ENCODE measurements around the gene HFM1. TPM values are rescaled to one million over a fixed set of nuclear protein-coding genes. Genes with fewer than 3 reads are reported as not detected.

Gene HFM1
- total RNA-seq, 1 experiment from 2014 or later = 0.39 TPM

- Histone ChIP-seq H3K4me1 (ENCODE audit: control insufficient read depth, insufficient read depth, low read length) (no peaks in the 10 kb centered on the region), H3K36me3 (ENCODE audit: control insufficient read depth, insufficient read depth, low read length) (no peaks in the 10 kb centered on the region), H3K27ac (ENCODE audit: low read length) (no peak overlapping the region), H3K9me3 (ENCODE audit: control insufficient read depth, insufficient read depth, low read depth, low read length) (no peaks in the 10 kb centered on the region), H3K27me3 (ENCODE audit: control insufficient read depth, insufficient read depth, low read length) (no peaks in the 10 kb centered on the region), H3K4me3 (ENCODE audit: low read depth in 2 of 2, low read length in 2 of 2) (no peak overlapping the region)
- ChIA-PET CTCF (no interaction called here), POLR2A (no interaction called here)
- TF ChIP-seq REST (IDR thresholded peaks at IDR 0.05; ENCODE audit: insufficient read depth in 1 of 2, low read depth in 2 of 2, low read length in 1 of 2) = no peak
- TF ChIP-seq POLR2AphosphoS5 (IDR thresholded peaks at IDR 0.05; ENCODE audit: low read depth, low read length) = no peak
- no peak for TF ChIP-seq TCF7L2 (IDR thresholded peaks at IDR 0.05; ENCODE audit: low read depth, low read length)
- TF ChIP-seq, protein P1, sequence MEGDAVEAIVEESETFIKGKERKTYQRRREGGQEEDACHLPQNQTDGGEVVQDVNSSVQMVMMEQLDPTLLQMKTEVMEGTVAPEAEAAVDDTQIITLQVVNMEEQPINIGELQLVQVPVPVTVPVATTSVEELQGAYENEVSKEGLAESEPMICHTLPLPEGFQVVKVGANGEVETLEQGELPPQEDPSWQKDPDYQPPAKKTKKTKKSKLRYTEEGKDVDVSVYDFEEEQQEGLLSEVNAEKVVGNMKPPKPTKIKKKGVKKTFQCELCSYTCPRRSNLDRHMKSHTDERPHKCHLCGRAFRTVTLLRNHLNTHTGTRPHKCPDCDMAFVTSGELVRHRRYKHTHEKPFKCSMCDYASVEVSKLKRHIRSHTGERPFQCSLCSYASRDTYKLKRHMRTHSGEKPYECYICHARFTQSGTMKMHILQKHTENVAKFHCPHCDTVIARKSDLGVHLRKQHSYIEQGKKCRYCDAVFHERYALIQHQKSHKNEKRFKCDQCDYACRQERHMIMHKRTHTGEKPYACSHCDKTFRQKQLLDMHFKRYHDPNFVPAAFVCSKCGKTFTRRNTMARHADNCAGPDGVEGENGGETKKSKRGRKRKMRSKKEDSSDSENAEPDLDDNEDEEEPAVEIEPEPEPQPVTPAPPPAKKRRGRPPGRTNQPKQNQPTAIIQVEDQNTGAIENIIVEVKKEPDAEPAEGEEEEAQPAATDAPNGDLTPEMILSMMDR (IDR thresholded peaks at IDR 0.05) = no peak
- no peak for TF ChIP-seq SIN3A (IDR thresholded peaks at IDR 0.05; ENCODE audit: borderline replicate concordance, insufficient read depth, low read depth, low read length)
- in situ Hi-C loops (cut with HindIII; ENCODE audit: low pct_unique_long_range_greater_than_20kb, low sequenced_read_pairs) = no loop called here
- ATAC-seq = no peak
- no TSS peak for BruUV-seq (replicated peaks)
- intact Hi-C loops (cut with micrococcal nuclease; ENCODE audit: unreplicated experiment) = no loop called here
- DNase-seq (ENCODE audit: low read depth, low spot score) = no peak
These were observed 66.1 kb downstream of the HFM1 start for GRCh38 chr1:91338501-91338900.

DNA sequence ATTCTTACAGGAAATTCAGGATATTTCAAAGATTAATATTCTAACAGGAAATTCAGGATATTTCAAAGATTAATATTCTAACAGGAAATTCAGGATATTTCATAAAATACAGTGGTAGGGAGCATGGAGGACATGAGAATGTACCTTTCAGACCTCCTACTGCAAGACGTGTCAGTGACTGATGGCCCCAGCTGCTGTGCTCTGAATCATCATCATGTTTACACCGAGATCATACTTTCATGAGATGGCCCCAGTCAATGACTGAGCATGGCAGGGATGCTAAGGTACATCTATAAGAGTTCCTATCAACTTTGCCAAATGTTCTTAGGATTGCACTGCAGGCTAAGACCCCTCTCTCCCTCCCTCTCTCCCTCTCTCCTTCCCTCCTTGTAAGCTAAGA, 69.0 kb downstream of the HFM1 start:
- in situ Hi-C loops (cut with HindIII; ENCODE audit: low pct_unique_long_range_greater_than_20kb, low sequenced_read_pairs) (no loop called here), intact Hi-C loops (cut with micrococcal nuclease; ENCODE audit: unreplicated experiment) (no loop called here)
- DNase-seq (ENCODE audit: low read depth, low spot score) (no peak), ATAC-seq (no peak)
- POLR2A ChIA-PET = interaction anchor here (0.6 to 0.7 kb wide), 2 partner anchors 12 to 118 kb away, joined by 4 to 5 read pairs; no protein-coding TSS in a partner anchor
- Histone ChIP-seq H3K4me3 (ENCODE audit: low read depth in 2 of 2, low read length in 2 of 2) (no peak overlapping the region), H3K27ac (ENCODE audit: low read length) (no peak overlapping the region), H3K27me3 (ENCODE audit: control insufficient read depth, insufficient read depth, low read length) (no peaks in the 10 kb centered on the region), H3K9me3 (ENCODE audit: control insufficient read depth, insufficient read depth, low read depth, low read length) (no peaks in the 10 kb centered on the region), H3K36me3 (ENCODE audit: control insufficient read depth, insufficient read depth, low read length) (no peaks in the 10 kb centered on the region), H3K4me1 (ENCODE audit: control insufficient read depth, insufficient read depth, low read length) (no peaks in the 10 kb centered on the region)
- BruUV-seq (replicated peaks) = no TSS peak
- CTCF ChIA-PET = no interaction called here
- TF ChIP-seq REST (IDR thresholded peaks at IDR 0.05; ENCODE audit: insufficient read depth in 1 of 2, low read depth in 2 of 2, low read length in 1 of 2) = no peak
- TF ChIP-seq SIN3A (IDR thresholded peaks at IDR 0.05; ENCODE audit: borderline replicate concordance, insufficient read depth, low read depth, low read length) = no peak
- TF ChIP-seq, protein P1 (IDR thresholded peaks at IDR 0.05) = no peak
- no peak for TF ChIP-seq TCF7L2 (IDR thresholded peaks at IDR 0.05; ENCODE audit: low read depth, low read length)
- no peak for TF ChIP-seq POLR2AphosphoS5 (IDR thresholded peaks at IDR 0.05; ENCODE audit: low read depth, low read length)
